ENCODE measurements around the gene PDLIM5.
"Not testable (repeated sequence)": the region's sequence is repeated elsewhere in the genome, so short reads cannot be mapped to it uniquely, and the experiment has no call there.

PDLIM5 gene

DNA sequence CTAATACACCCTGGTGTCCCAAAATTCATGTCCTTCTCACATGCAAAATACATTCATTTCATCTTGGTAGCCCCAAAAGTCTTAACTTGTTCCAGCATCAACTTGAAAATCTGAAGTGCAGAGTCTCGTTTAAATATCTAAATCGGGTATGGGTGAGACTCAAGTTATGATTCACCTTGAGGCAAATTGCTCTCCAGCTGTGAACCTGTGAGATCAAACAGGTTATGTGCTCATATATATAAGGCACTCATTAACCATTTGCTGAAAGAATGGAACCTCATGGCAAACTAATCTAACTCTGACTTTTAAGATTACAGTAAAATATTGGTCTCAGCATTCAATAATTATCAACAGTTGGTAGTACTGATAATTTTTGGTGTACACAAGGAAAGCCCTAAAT lies 55.5 kb downstream of the PDLIM5 start:
- no peaks in the 10 kb centered on the region for H3K36me3 ChIP-seq (ENCODE audit: control insufficient read depth, insufficient read depth, low read length)
- no peak overlapping the region for H3K27ac ChIP-seq (ENCODE audit: insufficient read depth, low read length, poor library complexity, severe bottlenecking)
- no peak for DNase-seq

DNA sequence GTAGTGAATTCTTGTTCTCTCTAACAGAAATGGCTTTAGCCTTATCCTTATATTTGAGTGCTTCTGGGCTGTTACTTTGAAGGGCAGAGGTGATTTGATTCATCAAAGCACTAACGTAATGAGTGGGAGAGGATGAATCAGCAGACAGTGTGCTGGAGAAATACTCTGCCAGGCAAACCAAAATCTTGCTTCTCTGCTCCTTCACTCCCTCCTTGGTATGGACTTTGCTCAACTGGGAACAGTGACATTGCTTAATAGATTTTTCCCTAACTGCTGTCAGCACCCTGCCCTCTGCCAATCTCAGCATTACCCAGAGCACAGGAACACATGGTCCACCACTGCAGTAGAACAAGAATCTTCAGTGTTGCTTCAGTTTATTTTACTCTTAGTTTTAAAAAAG lies 56.0 kb downstream of the PDLIM5 start:
- Histone ChIP-seq H3K36me3 (ENCODE audit: control insufficient read depth, insufficient read depth, low read length) (no peaks in the 10 kb centered on the region), H3K4me1 (ENCODE audit: control insufficient read depth, insufficient read depth, low read length, poor library complexity, severe bottlenecking) (no peaks in the 10 kb centered on the region), H3K27me3 (replicated peaks; ENCODE audit: control insufficient read depth, insufficient read depth, low read length, poor library complexity, severe bottlenecking) (no peaks in the 10 kb centered on the region), H3K9me3 (ENCODE audit: control insufficient read depth, low read length) (no peaks in the 10 kb centered on the region), H3K4me3 (ENCODE audit: insufficient read depth, low read depth, low read length, poor library complexity, severe bottlenecking) (no peak overlapping the region), H3K27ac (ENCODE audit: insufficient read depth, low read length, poor library complexity, severe bottlenecking) (no peak overlapping the region)
- DNase-seq = no peak

More for the DNA sequence above, 55.5 kb downstream of the PDLIM5 start:
- no peaks in the 10 kb centered on the region for H3K4me1 ChIP-seq (ENCODE audit: control insufficient read depth, insufficient read depth, low read length, poor library complexity, severe bottlenecking)
- H3K4me3 ChIP-seq (ENCODE audit: insufficient read depth, low read depth, low read length, poor library complexity, severe bottlenecking) = no peak overlapping the region
- no peaks in the 10 kb centered on the region for H3K27me3 ChIP-seq (replicated peaks; ENCODE audit: control insufficient read depth, insufficient read depth, low read length, poor library complexity, severe bottlenecking)
- H3K9me3 ChIP-seq (ENCODE audit: control insufficient read depth, low read length) = no peaks in the 10 kb centered on the region

DNA sequence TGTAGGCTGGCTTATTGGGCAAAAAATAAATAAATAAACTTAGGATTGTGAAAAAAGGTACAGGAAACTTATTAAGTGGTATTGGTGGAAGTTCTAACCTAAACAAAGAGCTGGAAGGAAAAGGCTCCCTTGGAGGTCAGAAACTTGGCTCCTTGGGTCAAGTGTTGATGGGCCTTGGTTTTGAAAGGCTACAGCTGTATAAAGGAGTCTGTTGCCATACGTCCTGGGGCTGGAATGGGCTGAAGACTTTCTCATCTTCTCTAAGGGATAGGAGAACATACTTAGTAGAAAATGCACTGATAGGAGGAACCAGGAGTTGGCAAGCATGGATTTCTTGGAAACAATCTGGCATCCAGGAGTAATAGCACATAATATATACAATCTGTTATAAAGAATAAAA lies 56.6 kb downstream of the PDLIM5 start:
- no peak overlapping the region for H3K27ac ChIP-seq (ENCODE audit: insufficient read depth, low read length, poor library complexity, severe bottlenecking)
- H3K4me3 ChIP-seq (ENCODE audit: insufficient read depth, low read depth, low read length, poor library complexity, severe bottlenecking) = no peak overlapping the region
- H3K9me3 ChIP-seq (ENCODE audit: control insufficient read depth, low read length) = no peaks in the 10 kb centered on the region
- H3K36me3 ChIP-seq (ENCODE audit: control insufficient read depth, insufficient read depth, low read length) = no peaks in the 10 kb centered on the region
- no peaks in the 10 kb centered on the region for H3K4me1 ChIP-seq (ENCODE audit: control insufficient read depth, insufficient read depth, low read length, poor library complexity, severe bottlenecking)
- no peak for DNase-seq
- H3K27me3 ChIP-seq (replicated peaks; ENCODE audit: control insufficient read depth, insufficient read depth, low read length, poor library complexity, severe bottlenecking) = no peaks in the 10 kb centered on the region

DNA sequence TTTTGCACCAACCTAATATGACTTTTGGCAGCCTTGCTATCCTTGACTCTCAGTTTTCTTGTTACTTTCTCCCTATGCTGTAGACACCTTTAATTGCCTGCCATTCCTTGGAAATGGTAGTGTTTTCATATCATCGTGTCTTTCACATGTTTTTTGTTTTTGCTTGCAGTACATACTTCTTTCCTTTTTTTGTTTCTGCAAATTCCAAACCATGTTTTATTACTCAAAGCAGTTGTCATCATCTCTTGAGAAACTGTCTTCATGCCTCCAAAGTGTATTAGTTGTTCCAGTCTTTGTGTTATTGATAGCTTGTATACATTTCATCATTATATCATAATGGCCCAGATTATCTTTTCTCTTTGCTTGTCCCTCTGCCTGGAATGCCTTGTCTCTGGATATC lies 57.1 kb downstream of the PDLIM5 start:
- Histone ChIP-seq H3K9me3 (ENCODE audit: control insufficient read depth, low read length) (no peaks in the 10 kb centered on the region), H3K27me3 (replicated peaks; ENCODE audit: control insufficient read depth, insufficient read depth, low read length, poor library complexity, severe bottlenecking) (no peaks in the 10 kb centered on the region), H3K4me3 (ENCODE audit: insufficient read depth, low read depth, low read length, poor library complexity, severe bottlenecking) (no peak overlapping the region), H3K36me3 (ENCODE audit: control insufficient read depth, insufficient read depth, low read length) (no peaks in the 10 kb centered on the region), H3K27ac (ENCODE audit: insufficient read depth, low read length, poor library complexity, severe bottlenecking) (no peak overlapping the region), H3K4me1 (ENCODE audit: control insufficient read depth, insufficient read depth, low read length, poor library complexity, severe bottlenecking) (no peaks in the 10 kb centered on the region)
- DNase-seq = no peak

DNA sequence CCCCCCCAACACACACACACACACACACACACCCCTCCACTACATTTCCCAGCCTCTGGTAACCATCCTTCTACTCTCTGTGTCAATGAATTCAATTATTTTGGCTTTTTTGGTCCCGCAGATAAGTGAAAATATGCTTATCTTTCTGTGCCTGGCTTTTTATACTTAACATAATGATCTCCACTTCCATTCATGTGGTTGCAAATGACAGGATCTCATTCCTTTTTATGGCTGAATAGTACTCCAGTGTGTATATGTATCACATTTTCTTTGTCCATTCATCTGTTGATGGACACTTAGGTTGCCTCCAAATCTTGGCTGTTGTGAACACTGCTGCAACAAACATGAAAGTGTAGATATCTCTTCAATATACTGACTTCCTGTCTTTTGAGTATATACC lies 59.8 kb downstream of the PDLIM5 start:
- no peaks in the 10 kb centered on the region for H3K27me3 ChIP-seq (replicated peaks; ENCODE audit: control insufficient read depth, insufficient read depth, low read length, poor library complexity, severe bottlenecking)
- H3K36me3 ChIP-seq (ENCODE audit: control insufficient read depth, insufficient read depth, low read length) = no peaks in the 10 kb centered on the region
- H3K9me3 ChIP-seq (ENCODE audit: control insufficient read depth, low read length) = no peaks in the 10 kb centered on the region
- no peaks in the 10 kb centered on the region for H3K4me1 ChIP-seq (ENCODE audit: control insufficient read depth, insufficient read depth, low read length, poor library complexity, severe bottlenecking)
- no peak for DNase-seq
- H3K27ac ChIP-seq (ENCODE audit: insufficient read depth, low read length, poor library complexity, severe bottlenecking) = no peak overlapping the region
- no peak overlapping the region for H3K4me3 ChIP-seq (ENCODE audit: insufficient read depth, low read depth, low read length, poor library complexity, severe bottlenecking)

DNA sequence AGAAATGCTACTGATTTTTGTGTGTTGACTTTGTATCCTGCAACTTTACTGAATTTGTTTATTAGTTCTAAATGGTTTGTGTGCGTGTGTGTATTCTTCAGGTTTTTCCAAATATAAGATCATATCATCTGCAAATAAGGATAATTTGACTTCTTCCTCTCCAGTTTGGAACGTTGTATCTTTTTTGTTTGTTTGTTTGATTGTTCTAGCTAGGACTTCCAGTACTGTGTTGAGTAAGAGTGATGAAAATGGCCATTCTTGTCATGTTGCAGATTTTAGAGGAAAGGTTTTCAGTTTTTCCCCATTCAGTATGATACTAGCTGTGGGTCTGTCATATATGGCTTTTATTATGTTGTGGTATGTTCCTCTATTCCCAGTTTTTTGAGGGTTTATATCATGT lies 61.8 kb downstream of the PDLIM5 start:
- H3K4me3 ChIP-seq (ENCODE audit: insufficient read depth, low read depth, low read length, poor library complexity, severe bottlenecking); H3K27ac ChIP-seq (ENCODE audit: insufficient read depth, low read length, poor library complexity, severe bottlenecking); DNase-seq; H3K4me1 ChIP-seq (ENCODE audit: control insufficient read depth, insufficient read depth, low read length, poor library complexity, severe bottlenecking); H3K27me3 ChIP-seq (replicated peaks; ENCODE audit: control insufficient read depth, insufficient read depth, low read length, poor library complexity, severe bottlenecking); H3K36me3 ChIP-seq (ENCODE audit: control insufficient read depth, insufficient read depth, low read length); H3K9me3 ChIP-seq (ENCODE audit: control insufficient read depth, low read length): not testable (repeated sequence)

DNA sequence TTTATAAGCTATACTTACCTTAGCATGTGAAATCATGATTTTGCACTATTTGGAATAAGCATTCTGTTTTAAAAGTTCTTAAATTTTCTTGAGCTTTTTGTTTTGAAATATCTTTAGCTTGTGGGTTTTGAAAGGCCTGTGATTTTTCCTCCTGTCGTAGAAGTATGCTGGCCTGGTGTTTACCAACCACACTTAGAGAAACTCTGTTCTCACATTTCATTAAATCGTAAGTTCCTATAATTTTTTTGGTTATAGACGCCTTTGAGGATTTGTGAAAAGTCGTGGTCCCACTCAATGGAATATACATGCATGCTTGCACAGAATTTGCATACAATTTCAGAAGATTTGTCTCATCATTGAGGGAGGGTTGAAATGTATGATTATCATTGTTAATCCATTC lies 63.6 kb downstream of the PDLIM5 start:
- no peak overlapping the region for H3K27ac ChIP-seq (ENCODE audit: insufficient read depth, low read length, poor library complexity, severe bottlenecking)
- no peaks in the 10 kb centered on the region for H3K36me3 ChIP-seq (ENCODE audit: control insufficient read depth, insufficient read depth, low read length)
- no peak for DNase-seq
- no peak overlapping the region for H3K4me3 ChIP-seq (ENCODE audit: insufficient read depth, low read depth, low read length, poor library complexity, severe bottlenecking)
- peaks cover 4% of the 10 kb centered on the region for H3K4me1 ChIP-seq (ENCODE audit: control insufficient read depth, insufficient read depth, low read length, poor library complexity, severe bottlenecking)
- H3K27me3 ChIP-seq (replicated peaks; ENCODE audit: control insufficient read depth, insufficient read depth, low read length, poor library complexity, severe bottlenecking) = no peaks in the 10 kb centered on the region
- no peaks in the 10 kb centered on the region for H3K9me3 ChIP-seq (ENCODE audit: control insufficient read depth, low read length)

DNA sequence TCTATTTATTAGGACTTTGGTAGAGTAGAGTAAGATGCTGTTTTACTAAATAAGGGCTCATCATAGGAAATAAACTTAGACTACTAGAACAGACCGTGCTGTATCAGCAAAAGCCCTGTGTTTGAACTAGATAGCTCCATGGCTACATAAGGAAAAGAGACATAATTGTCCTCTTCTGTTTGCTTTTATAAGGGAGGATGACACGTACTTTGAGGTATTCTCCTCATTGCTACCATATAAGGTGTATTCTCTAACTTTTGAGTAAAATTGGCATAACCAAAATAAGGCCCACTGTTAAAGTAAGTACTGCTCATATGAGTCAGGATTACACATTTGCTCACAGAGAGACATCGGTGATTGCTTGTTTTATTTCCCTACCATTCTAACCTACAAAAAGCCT lies 64.3 kb downstream of the PDLIM5 start:
- H3K4me3 ChIP-seq (ENCODE audit: insufficient read depth, low read depth, low read length, poor library complexity, severe bottlenecking) = no peak overlapping the region
- H3K36me3 ChIP-seq (ENCODE audit: control insufficient read depth, insufficient read depth, low read length) = no peaks in the 10 kb centered on the region
- DNase-seq = no peak
- H3K9me3 ChIP-seq (ENCODE audit: control insufficient read depth, low read length) = no peaks in the 10 kb centered on the region
- peaks cover 4% of the 10 kb centered on the region for H3K4me1 ChIP-seq (ENCODE audit: control insufficient read depth, insufficient read depth, low read length, poor library complexity, severe bottlenecking)
- H3K27me3 ChIP-seq (replicated peaks; ENCODE audit: control insufficient read depth, insufficient read depth, low read length, poor library complexity, severe bottlenecking) = no peaks in the 10 kb centered on the region
- no peak overlapping the region for H3K27ac ChIP-seq (ENCODE audit: insufficient read depth, low read length, poor library complexity, severe bottlenecking)

DNA sequence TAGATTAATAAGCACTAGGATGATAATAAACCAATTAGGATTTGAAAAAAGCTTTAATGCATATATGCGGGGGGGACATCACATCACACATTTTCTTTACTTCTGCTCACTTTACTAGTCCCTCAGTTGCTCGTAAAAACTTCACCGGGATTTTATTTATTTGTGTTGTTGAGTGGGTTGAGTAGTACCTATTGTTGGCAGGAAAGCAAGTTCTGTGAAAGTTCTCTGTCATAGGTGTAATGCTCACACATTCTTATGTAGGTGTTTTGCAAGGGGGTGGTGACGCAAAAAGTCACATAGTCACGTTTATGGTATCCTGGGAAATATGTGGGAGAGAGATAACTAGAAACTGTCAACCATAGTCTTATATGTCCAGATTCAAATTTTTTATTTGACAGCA lies 65.3 kb downstream of the PDLIM5 start:
- Histone ChIP-seq H3K9me3 (ENCODE audit: control insufficient read depth, low read length) (no peaks in the 10 kb centered on the region), H3K27me3 (replicated peaks; ENCODE audit: control insufficient read depth, insufficient read depth, low read length, poor library complexity, severe bottlenecking) (no peaks in the 10 kb centered on the region), H3K27ac (ENCODE audit: insufficient read depth, low read length, poor library complexity, severe bottlenecking) (no peak overlapping the region), H3K36me3 (ENCODE audit: control insufficient read depth, insufficient read depth, low read length) (no peaks in the 10 kb centered on the region), H3K4me3 (ENCODE audit: insufficient read depth, low read depth, low read length, poor library complexity, severe bottlenecking) (no peak overlapping the region), H3K4me1 (ENCODE audit: control insufficient read depth, insufficient read depth, low read length, poor library complexity, severe bottlenecking) (peaks cover 4% of the 10 kb centered on the region)
- DNase-seq = no peak

DNA sequence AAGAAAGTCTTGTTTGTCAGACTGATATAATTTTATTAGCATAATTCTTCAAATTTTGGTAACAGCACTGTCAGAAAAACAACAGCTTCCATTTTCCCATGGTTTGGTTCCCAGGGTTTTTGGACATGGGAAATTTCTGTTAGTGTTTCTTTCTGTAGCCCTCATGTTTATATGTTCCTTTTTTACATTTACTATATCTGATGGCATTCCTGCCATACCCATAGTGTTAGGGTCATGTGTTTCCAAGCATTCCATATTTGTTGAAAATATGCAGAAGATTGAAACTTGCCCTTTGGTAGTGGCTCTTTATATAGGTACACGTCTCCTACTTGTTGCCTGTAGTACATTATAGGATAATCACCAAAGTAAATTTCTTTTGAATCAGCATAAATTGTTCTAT lies 65.8 kb downstream of the PDLIM5 start:
- Histone ChIP-seq H3K27me3 (replicated peaks; ENCODE audit: control insufficient read depth, insufficient read depth, low read length, poor library complexity, severe bottlenecking) (no peaks in the 10 kb centered on the region), H3K36me3 (ENCODE audit: control insufficient read depth, insufficient read depth, low read length) (no peaks in the 10 kb centered on the region), H3K4me3 (ENCODE audit: insufficient read depth, low read depth, low read length, poor library complexity, severe bottlenecking) (no peak overlapping the region), H3K9me3 (ENCODE audit: control insufficient read depth, low read length) (no peaks in the 10 kb centered on the region), H3K27ac (ENCODE audit: insufficient read depth, low read length, poor library complexity, severe bottlenecking) (no peak overlapping the region), H3K4me1 (ENCODE audit: control insufficient read depth, insufficient read depth, low read length, poor library complexity, severe bottlenecking) (peaks cover 4% of the 10 kb centered on the region)
- no peak for DNase-seq

DNA sequence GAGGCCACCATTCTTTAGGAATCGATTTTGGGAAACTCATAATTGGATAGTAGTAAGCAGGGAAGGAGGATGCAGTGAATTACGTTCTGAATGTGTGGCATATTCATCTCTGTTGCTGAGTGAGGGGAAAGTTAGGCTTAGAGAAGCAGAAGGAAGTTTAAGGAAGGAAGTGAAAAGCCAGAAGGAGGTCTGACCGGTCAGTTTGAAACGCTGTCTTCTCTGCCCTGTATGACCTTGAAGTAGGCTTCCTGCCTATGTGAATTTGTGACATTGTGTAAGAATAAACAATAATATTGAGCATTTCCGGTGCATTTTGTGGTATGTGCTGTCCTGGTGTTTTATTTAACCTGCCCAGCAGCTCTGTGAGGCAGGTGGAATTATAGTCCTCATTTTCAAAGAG lies 67.3 kb downstream of the PDLIM5 start:
- no peaks in the 10 kb centered on the region for H3K36me3 ChIP-seq (ENCODE audit: control insufficient read depth, insufficient read depth, low read length)
- H3K4me1 ChIP-seq (ENCODE audit: control insufficient read depth, insufficient read depth, low read length, poor library complexity, severe bottlenecking) = peaks cover 4% of the 10 kb centered on the region
- H3K27ac ChIP-seq (ENCODE audit: insufficient read depth, low read length, poor library complexity, severe bottlenecking) = no peak overlapping the region
- no peaks in the 10 kb centered on the region for H3K27me3 ChIP-seq (replicated peaks; ENCODE audit: control insufficient read depth, insufficient read depth, low read length, poor library complexity, severe bottlenecking)
- no peak for DNase-seq
- H3K4me3 ChIP-seq (ENCODE audit: insufficient read depth, low read depth, low read length, poor library complexity, severe bottlenecking) = no peak overlapping the region
- H3K9me3 ChIP-seq (ENCODE audit: control insufficient read depth, low read length) = no peaks in the 10 kb centered on the region

Data from effector memory CD4-positive, alpha-beta T cell (primary cell).